Measurements from ENCODE around the gene RGL1. TPM values are rescaled to one million over a fixed set of nuclear protein-coding genes. Genes with fewer than 3 reads are reported as not detected.
A peak's percentile ranks its signal among the peaks of the same experiment; 100 is the strongest.

The RGL1 gene
- total RNA-seq, 1 experiment from 2014 or later: 1.3 TPM

DNA sequence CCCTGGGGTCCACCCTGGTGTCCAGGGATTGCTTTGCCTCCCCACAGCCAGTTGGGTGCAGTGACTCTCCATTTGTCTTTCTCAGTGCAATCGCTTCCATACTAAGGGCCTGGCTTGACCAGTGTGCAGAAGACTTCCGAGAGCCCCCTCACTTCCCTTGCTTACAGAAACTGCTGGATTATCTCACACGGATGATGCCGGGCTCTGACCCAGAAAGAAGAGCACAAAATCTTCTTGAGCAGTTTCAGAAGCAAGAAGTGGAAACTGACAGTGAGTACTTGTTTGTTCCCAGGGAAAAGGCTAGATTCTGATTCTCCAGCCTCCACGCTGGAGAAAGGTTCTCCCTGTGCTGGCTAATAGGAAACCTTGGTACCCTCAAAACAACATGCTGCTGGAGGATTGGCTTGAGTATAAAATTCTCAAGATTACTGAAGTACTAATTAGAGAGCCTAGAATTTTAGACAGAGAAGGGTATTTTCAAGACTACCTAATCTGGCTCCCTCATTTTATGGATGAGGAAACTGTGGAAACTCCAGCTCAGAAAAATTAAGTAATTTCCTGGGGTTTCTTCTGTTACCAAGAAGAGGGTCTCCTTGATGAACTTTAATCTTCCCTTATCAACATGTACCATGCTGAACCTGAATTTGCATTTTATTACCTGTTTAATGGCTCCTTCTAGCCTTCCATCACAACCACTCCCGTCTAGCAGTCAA, 75.8 kb downstream of the RGL1 start:
- ATAC-seq (no peak), DNase-seq (ENCODE audit: low read depth, low spot score) (no peak)
- Histone ChIP-seq H3K4me3 (replicated peaks in 1 of 2; ENCODE audit: low read depth in 1 of 2, low read length in 2 of 2) (no peak overlapping the region), H3K4me2 (ENCODE audit: low read length) (no peak overlapping the region), H3K79me2 (ENCODE audit: insufficient read depth, low read length) (no peaks in the 10 kb centered on the region), H3K9ac (ENCODE audit: low read length) (no peak overlapping the region), H3K9me2 (ENCODE audit: insufficient read depth) (no peaks in the 10 kb centered on the region), H3K4me1 (ENCODE audit: control insufficient read depth in 1 of 2, insufficient read depth in 2 of 2, low read length in 2 of 2) (peaks cover 4 to 10% of the 10 kb centered on the region in 2 experiments; a peak in 2 of 4 replicates), H3K27ac (ENCODE audit: low read depth, low read length) (no peak overlapping the region), H3K36me3 (ENCODE audit: control insufficient read depth in 1 of 2, insufficient read depth in 2 of 2, low read length in 2 of 2) (no peaks in the 10 kb centered on the region), H4K20me1 (ENCODE audit: insufficient read depth) (no peaks in the 10 kb centered on the region), H3K27me3 (ENCODE audit: insufficient read depth, low read length) (no peaks in the 10 kb centered on the region), H2AFZ (ENCODE audit: low read depth, low read length, poor library complexity, severe bottlenecking) (no peak overlapping the region), H3K9me3 (ENCODE audit: control insufficient read depth in 1 of 2, insufficient read depth in 1 of 2, low read depth in 1 of 2, low read length in 2 of 2) (no peaks in the 10 kb centered on the region)
- intact Hi-C loops (cut with micrococcal nuclease): no loop called here
- ChIA-PET POLR2A (no interaction called here), CTCF (no interaction called here), RAD21 (ENCODE audit: low non-redundant PET in 1 of 2, low total read pairs in 2 of 2, uncharacterized antibody in 2 of 2, unreplicated experiment in 2 of 2) (no interaction called here)
- TF ChIP-seq ELF1 (IDR thresholded peaks at IDR 0.05; ENCODE audit: borderline replicate concordance, low read depth): no peak
- BruUV-seq (replicated peaks): no TSS peak

GRCh38 chr1:183881387-183882131, 76.6 kb downstream of the RGL1 start:
- ATAC-seq: peak; percentile 67
- H2AFZ ChIP-seq (ENCODE audit: low read depth, low read length, poor library complexity, severe bottlenecking): no peak overlapping the region
- DNase-seq (ENCODE audit: low read depth, low spot score): no peak
- no TSS peak for BruUV-seq (replicated peaks)
- H3K27ac ChIP-seq (ENCODE audit: low read depth, low read length): no peak overlapping the region
- peak overlapping the region; percentile 43 for H3K4me2 ChIP-seq (ENCODE audit: low read length)
- ChIA-PET CTCF (interaction anchor here (0.7 kb wide), 1 partner anchor 226 kb away, joined by 3 read pairs; no protein-coding TSS in a partner anchor), RAD21 (ENCODE audit: low non-redundant PET in 1 of 2, low total read pairs in 2 of 2, uncharacterized antibody in 2 of 2, unreplicated experiment in 2 of 2) (no interaction called here), POLR2A (no interaction called here)
- H3K9ac ChIP-seq (ENCODE audit: low read length): no peak overlapping the region
- intact Hi-C loops (cut with micrococcal nuclease): no loop called here
- H3K9me2 ChIP-seq (ENCODE audit: insufficient read depth): no peaks in the 10 kb centered on the region
- no peaks in the 10 kb centered on the region for H4K20me1 ChIP-seq (ENCODE audit: insufficient read depth)
- no peaks in the 10 kb centered on the region for H3K79me2 ChIP-seq (ENCODE audit: insufficient read depth, low read length)
- H3K36me3 ChIP-seq (ENCODE audit: control insufficient read depth in 1 of 2, insufficient read depth in 2 of 2, low read length in 2 of 2): no peaks in the 10 kb centered on the region
- H3K9me3 ChIP-seq (ENCODE audit: control insufficient read depth in 1 of 2, insufficient read depth in 1 of 2, low read depth in 1 of 2, low read length in 2 of 2): no peaks in the 10 kb centered on the region
- no peak overlapping the region for H3K4me3 ChIP-seq (replicated peaks in 1 of 2; ENCODE audit: low read depth in 1 of 2, low read length in 2 of 2)
- peaks cover 4 to 10% of the 10 kb centered on the region in 2 experiments; a peak in 2 of 4 replicates for H3K4me1 ChIP-seq (ENCODE audit: control insufficient read depth in 1 of 2, insufficient read depth in 2 of 2, low read length in 2 of 2)
- H3K27me3 ChIP-seq (ENCODE audit: insufficient read depth, low read length): no peaks in the 10 kb centered on the region
- TF ChIP-seq RAD21 (IDR thresholded peaks at IDR 0.05; ENCODE audit: low read depth): no peak
- TF ChIP-seq, protein P1, sequence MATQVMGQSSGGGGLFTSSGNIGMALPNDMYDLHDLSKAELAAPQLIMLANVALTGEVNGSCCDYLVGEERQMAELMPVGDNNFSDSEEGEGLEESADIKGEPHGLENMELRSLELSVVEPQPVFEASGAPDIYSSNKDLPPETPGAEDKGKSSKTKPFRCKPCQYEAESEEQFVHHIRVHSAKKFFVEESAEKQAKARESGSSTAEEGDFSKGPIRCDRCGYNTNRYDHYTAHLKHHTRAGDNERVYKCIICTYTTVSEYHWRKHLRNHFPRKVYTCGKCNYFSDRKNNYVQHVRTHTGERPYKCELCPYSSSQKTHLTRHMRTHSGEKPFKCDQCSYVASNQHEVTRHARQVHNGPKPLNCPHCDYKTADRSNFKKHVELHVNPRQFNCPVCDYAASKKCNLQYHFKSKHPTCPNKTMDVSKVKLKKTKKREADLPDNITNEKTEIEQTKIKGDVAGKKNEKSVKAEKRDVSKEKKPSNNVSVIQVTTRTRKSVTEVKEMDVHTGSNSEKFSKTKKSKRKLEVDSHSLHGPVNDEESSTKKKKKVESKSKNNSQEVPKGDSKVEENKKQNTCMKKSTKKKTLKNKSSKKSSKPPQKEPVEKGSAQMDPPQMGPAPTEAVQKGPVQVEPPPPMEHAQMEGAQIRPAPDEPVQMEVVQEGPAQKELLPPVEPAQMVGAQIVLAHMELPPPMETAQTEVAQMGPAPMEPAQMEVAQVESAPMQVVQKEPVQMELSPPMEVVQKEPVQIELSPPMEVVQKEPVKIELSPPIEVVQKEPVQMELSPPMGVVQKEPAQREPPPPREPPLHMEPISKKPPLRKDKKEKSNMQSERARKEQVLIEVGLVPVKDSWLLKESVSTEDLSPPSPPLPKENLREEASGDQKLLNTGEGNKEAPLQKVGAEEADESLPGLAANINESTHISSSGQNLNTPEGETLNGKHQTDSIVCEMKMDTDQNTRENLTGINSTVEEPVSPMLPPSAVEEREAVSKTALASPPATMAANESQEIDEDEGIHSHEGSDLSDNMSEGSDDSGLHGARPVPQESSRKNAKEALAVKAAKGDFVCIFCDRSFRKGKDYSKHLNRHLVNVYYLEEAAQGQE (IDR thresholded peaks at IDR 0.05; ENCODE audit: low read depth): no peak
- TF ChIP-seq SIN3A (IDR thresholded peaks at IDR 0.05; ENCODE audit: low read depth): no peak
- TF ChIP-seq, protein P2, sequence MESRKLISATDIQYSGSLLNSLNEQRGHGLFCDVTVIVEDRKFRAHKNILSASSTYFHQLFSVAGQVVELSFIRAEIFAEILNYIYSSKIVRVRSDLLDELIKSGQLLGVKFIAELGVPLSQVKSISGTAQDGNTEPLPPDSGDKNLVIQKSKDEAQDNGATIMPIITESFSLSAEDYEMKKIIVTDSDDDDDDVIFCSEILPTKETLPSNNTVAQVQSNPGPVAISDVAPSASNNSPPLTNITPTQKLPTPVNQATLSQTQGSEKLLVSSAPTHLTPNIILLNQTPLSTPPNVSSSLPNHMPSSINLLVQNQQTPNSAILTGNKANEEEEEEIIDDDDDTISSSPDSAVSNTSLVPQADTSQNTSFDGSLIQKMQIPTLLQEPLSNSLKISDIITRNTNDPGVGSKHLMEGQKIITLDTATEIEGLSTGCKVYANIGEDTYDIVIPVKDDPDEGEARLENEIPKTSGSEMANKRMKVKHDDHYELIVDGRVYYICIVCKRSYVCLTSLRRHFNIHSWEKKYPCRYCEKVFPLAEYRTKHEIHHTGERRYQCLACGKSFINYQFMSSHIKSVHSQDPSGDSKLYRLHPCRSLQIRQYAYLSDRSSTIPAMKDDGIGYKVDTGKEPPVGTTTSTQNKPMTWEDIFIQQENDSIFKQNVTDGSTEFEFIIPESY (IDR thresholded peaks at IDR 0.05; ENCODE audit: extremely low read depth, insufficient replicate concordance, low read length): no peak
- TF ChIP-seq ZNF274 (IDR thresholded peaks at IDR 0.05; ENCODE audit: low read depth, low read length): no peak
- 0 out of 2 replicates have a peak, but pooled peaks have one; percentile 32 for TF ChIP-seq JUND (IDR thresholded peaks at IDR 0.05)
- no peak for TF ChIP-seq YY1 (IDR thresholded peaks at IDR 0.05; ENCODE audit: extremely low read depth, insufficient replicate concordance, low read depth, low read length)
- no peak for TF ChIP-seq SRF (IDR thresholded peaks at IDR 0.05; ENCODE audit: low read depth)
- TF ChIP-seq POLR2AphosphoS5 (IDR thresholded peaks at IDR 0.05; ENCODE audit: low read depth, low read length): no peak
- TF ChIP-seq, protein P3, sequence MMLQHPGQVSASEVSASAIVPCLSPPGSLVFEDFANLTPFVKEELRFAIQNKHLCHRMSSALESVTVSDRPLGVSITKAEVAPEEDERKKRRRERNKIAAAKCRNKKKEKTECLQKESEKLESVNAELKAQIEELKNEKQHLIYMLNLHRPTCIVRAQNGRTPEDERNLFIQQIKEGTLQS (IDR thresholded peaks at IDR 0.05): peak; percentile 62; the same call in 1 of the 2 replicates
- TF ChIP-seq MAX (IDR thresholded peaks at IDR 0.05): no peak
